GM12801 (cell line): Measurements from ENCODE around the gene SLCO3A1.

Experiments used
- TF ChIP-seq, protein P1 (sequence below): IDR thresholded peaks from one replicate; pipeline ENCODE4 v1.5.1; 2011; ENCODE audit warnings: control low read depth; ENCODE audit not compliant: insufficient read length; ENCODE audit errors: extremely low read depth

Gene SLCO3A1

DNA sequence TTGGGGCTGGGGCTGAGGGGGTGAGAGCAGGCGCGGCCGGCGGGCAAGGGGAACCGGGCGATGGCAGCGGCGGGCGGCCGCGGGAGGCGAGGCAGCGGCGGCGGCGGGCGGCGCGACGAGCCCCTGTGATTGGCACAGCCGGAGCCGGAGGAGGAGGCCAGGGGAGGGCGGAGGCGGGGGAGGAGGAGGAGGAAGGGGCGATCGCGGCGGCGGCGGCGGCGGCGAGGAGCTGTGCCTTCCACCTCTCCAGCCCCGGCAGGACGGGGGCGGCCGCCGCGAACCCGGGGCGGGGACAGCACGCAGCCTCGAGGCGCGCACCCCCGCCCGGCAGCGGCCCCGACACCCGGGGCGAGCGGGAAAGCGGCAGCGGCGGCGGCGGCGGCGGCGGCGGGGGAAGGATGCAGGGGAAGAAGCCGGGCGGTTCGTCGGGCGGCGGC lies at the start of gene SLCO3A1:
Gene SLCO3A1, plus strand, starts transcription at position 198 of the 437 bp plus-strand sequence.
- TF ChIP-seq, protein P1, sequence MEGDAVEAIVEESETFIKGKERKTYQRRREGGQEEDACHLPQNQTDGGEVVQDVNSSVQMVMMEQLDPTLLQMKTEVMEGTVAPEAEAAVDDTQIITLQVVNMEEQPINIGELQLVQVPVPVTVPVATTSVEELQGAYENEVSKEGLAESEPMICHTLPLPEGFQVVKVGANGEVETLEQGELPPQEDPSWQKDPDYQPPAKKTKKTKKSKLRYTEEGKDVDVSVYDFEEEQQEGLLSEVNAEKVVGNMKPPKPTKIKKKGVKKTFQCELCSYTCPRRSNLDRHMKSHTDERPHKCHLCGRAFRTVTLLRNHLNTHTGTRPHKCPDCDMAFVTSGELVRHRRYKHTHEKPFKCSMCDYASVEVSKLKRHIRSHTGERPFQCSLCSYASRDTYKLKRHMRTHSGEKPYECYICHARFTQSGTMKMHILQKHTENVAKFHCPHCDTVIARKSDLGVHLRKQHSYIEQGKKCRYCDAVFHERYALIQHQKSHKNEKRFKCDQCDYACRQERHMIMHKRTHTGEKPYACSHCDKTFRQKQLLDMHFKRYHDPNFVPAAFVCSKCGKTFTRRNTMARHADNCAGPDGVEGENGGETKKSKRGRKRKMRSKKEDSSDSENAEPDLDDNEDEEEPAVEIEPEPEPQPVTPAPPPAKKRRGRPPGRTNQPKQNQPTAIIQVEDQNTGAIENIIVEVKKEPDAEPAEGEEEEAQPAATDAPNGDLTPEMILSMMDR, result no peak

- TF ChIP-seq, protein P1, result no peak
Measured at GRCh38 chr15:91807122-91807521, 46.4 kb upstream of the SLCO3A1 start.

- TF ChIP-seq, protein P1, result no peak
Measured at GRCh38 chr15:91813924-91814323, 39.6 kb upstream of the SLCO3A1 start.

DNA sequence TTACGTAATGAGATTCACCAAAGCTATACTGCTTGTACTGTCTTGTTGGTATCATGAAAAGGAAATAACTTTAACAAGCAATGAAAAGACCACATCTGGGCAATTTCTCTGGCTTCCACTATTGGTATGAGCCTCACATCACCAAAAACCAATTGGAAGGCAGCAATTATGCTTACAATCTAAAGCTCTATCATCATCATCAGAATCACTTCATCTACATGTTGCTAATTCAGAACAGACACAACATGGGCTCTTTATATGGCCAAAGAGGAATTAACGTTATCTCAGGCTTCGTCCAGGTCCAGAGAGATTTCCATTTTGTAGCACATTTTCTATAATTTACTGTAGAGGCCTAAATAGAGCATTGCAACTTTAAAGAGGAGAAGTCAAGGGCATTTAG lies 36.6 kb upstream of the SLCO3A1 start:
- TF ChIP-seq, protein P1, result no peak

DNA sequence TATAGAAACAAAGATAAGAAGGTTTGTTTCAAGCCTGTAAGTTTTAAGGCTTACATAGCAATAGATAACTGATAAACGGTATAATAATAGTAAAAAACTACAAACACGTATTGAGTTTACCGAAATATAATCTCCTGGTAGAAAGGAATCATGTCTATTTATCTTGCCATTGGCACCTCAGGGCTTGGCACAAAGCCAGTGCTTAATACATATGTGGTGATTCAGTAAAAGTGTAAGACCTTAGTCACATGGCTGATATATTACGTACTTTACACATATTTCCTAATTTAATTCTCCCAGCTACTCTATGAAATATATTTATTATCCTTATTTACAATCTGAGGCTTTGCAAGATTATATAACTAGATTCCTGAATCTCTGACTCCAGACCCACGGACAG lies 32.0 kb upstream of the SLCO3A1 start:
- TF ChIP-seq, protein P1, result no peak

DNA sequence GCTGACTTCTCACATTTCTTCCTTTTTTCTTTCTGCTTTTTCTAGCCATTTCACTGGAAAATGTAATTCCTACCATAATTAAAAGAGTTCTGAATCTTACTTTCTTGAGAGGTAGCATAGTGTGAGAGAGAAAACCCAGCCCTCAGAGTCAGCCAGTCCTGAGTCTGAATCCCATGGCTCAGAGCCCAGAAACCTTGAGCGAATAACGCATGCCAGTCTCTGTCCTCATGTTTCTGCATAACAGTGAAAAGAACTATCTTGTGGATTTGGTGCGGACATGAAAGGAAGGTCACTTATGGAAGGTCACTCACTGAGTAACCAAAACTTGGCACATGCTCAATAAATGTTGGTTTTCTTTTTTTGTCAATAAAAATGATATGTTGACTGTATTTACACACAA lies 29.3 kb upstream of the SLCO3A1 start:
- TF ChIP-seq, protein P1, result no peak

GRCh38 chr15:91826443-91826842 lies 27.1 kb upstream of the SLCO3A1 start:
- TF ChIP-seq, protein P1, result no peak

DNA sequence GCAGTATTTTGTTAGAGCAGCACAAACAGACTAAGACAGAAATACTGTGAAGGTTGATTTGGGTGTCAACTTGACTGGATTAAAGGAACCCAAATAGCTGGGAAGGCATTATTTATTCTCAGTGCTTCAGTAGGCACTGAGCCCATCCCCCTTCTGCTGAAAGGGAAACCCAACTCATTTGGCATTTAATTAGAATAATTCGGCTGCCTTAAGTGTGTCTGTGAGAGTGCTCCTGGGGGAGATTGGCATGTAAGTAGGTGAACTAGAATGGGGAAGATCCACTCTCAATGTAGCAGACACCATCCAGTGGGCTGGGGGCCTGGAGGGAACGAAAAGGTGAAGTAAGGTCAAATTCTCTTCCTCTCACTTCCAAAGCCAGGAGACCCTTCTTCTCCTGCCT lies 20.5 kb upstream of the SLCO3A1 start:
- TF ChIP-seq, protein P1, result no peak
